Suprapubic skin (tissue), 4 donors: ENCODE results near the gene TMTC1. TPM values are rescaled to one million over a fixed set of nuclear protein-coding genes. Genes with fewer than 3 reads are reported as not detected.

ENCODE experiments used
- DNase-seq, 2 donors: peaks; one replicate each; pipeline ENCODE4 v3.0.0-alpha.2; 2019; ENCODE audit warnings: low spot score in 2 of 2
- H3K27ac ChIP-seq: fragments of 200-600 bp; sonication (generic); one replicate; pipeline ENCODE4 v1.5.1; 2019
- H3K27me3 ChIP-seq: fragments of 200-600 bp; sonication (generic); one replicate; pipeline ENCODE4 v1.5.1; 2019
- H3K36me3 ChIP-seq: fragments of 200-600 bp; sonication (generic); one replicate; pipeline ENCODE4 v1.5.1; 2019
- H3K4me1 ChIP-seq: fragments of 200-600 bp; sonication (generic); one replicate; pipeline ENCODE4 v1.5.1; 2019
- H3K4me3 ChIP-seq: fragments of 200-600 bp; sonication (generic); one replicate; pipeline ENCODE4 v1.5.1; 2019; ENCODE audit warnings: mild to moderate bottlenecking
- H3K9me3 ChIP-seq: fragments of 200-600 bp; sonication (generic); one replicate; pipeline ENCODE4 v1.5.1; 2019
- CTCF ChIP-seq, 2 donors: fragments of 200-600 bp in 1 of 2; fragments of 450-650 bp in 1 of 2; sonication (generic) in 1 of 2; IDR thresholded peaks; one replicate each; pipeline ENCODE4 v1.5.1; 2016 to 2019; ENCODE audit warnings: antibody characterized with exemption in 2 of 2, mild to moderate bottlenecking in 1 of 2, moderate library complexity in 1 of 2
- EP300 ChIP-seq: sonication (generic); formaldehyde crosslinking; IDR thresholded peaks from one replicate; pipeline ENCODE4 v1.6.1; 2017; ENCODE audit warnings: antibody characterized with exemption
- POLR2A ChIP-seq, 2 donors: fragments of 450-650 bp; IDR thresholded peaks; one replicate each; pipeline ENCODE4 v1.6.1; 2017; ENCODE audit warnings: antibody characterized with exemption in 2 of 2, mild to moderate bottlenecking in 2 of 2, moderate library complexity in 2 of 2
- POLR2AphosphoS5 ChIP-seq, 3 donors: sonication (generic); formaldehyde crosslinking; IDR thresholded peaks; one replicate each; pipeline ENCODE4 v1.6.1; 2017; ENCODE audit warnings: antibody characterized with exemption in 3 of 3
- WGBS: methylation state at CpG from one replicate; pipeline ENCODE4 v1.1.5; 2018; 5-methylcytosine and 5-hydroxymethylcytosine counted together
- total RNA-seq, 4 donors: library from RNA; depleted of rRNA; stranded (reverse); fragments of >200 nt; gene quantifications; one replicate each; pipeline ENCODE4 v1.1.0, GENCODE V29; 2016

Gene TMTC1
- total RNA-seq, 4 donors from 2014 or later = 11.0 to 25.8 (median 19.5) TPM

GRCh38 chr12:29733060-29733459 is 50.7 kb downstream of the TMTC1 start:
- no peak for DNase-seq
- 84% methylated on average over 3 of the region's 3 CpGs for WGBS
- Histone ChIP-seq H3K27me3 (no peaks in the 10 kb centered on the region), H3K4me1 (peaks cover 6% of the 10 kb centered on the region), H3K9me3 (no peaks in the 10 kb centered on the region), H3K36me3 (no peaks in the 10 kb centered on the region), H3K4me3 (no peak overlapping the region), H3K27ac (no peak overlapping the region)
- TF ChIP-seq POLR2A (IDR thresholded peaks at IDR 0.05) (no peak), POLR2AphosphoS5 (IDR thresholded peaks at IDR 0.05) (no peak), EP300 (no peak), CTCF (IDR thresholded peaks at IDR 0.05) (no peak)

GRCh38 chr12:29732593-29732992 is 51.1 kb downstream of the TMTC1 start:
- TF ChIP-seq POLR2AphosphoS5 (IDR thresholded peaks at IDR 0.05) (no peak), CTCF (IDR thresholded peaks at IDR 0.05) (no peak), POLR2A (IDR thresholded peaks at IDR 0.05) (no peak), EP300 (no peak)
- 86% methylated on average over 3 of the region's 3 CpGs for WGBS
- Histone ChIP-seq H3K4me3 (no peak overlapping the region), H3K27ac (no peak overlapping the region), H3K9me3 (no peaks in the 10 kb centered on the region), H3K36me3 (no peaks in the 10 kb centered on the region), H3K4me1 (peaks cover 6% of the 10 kb centered on the region), H3K27me3 (no peaks in the 10 kb centered on the region)
- DNase-seq = no peak

GRCh38 chr12:29732191-29732590 is 51.6 kb downstream of the TMTC1 start:
- Histone ChIP-seq H3K4me3 (no peak overlapping the region), H3K4me1 (peaks cover 6% of the 10 kb centered on the region), H3K27ac (no peak overlapping the region), H3K36me3 (no peaks in the 10 kb centered on the region), H3K27me3 (no peaks in the 10 kb centered on the region), H3K9me3 (no peaks in the 10 kb centered on the region)
- DNase-seq = no peak
- 97% methylated on average over 2 of the region's 2 CpGs for WGBS
- TF ChIP-seq POLR2A (IDR thresholded peaks at IDR 0.05) = no peak
- TF ChIP-seq EP300 = no peak
- TF ChIP-seq CTCF (IDR thresholded peaks at IDR 0.05) = no peak

GRCh38 chr12:29731591-29731990 is 52.2 kb downstream of the TMTC1 start:
- Histone ChIP-seq H3K4me1 (peaks cover 6% of the 10 kb centered on the region), H3K36me3 (no peaks in the 10 kb centered on the region), H3K27me3 (no peaks in the 10 kb centered on the region), H3K27ac (no peak overlapping the region), H3K9me3 (no peaks in the 10 kb centered on the region), H3K4me3 (no peak overlapping the region)
- TF ChIP-seq POLR2AphosphoS5 (IDR thresholded peaks at IDR 0.05) (no peak), EP300 (no peak), CTCF (IDR thresholded peaks at IDR 0.05) (no peak), POLR2A (IDR thresholded peaks at IDR 0.05) (no peak)
- WGBS = 61% methylated on average over 2 of the region's 2 CpGs
- DNase-seq = no peak

GRCh38 chr12:29730481-29730880 is 53.3 kb downstream of the TMTC1 start:
- Histone ChIP-seq H3K9me3 (no peaks in the 10 kb centered on the region), H3K27ac (no peak overlapping the region), H3K36me3 (no peaks in the 10 kb centered on the region), H3K4me1 (peaks cover 6% of the 10 kb centered on the region), H3K27me3 (no peaks in the 10 kb centered on the region), H3K4me3 (no peak overlapping the region)
- WGBS = 75% methylated on average over 5 of the region's 5 CpGs
- no peak for DNase-seq
- TF ChIP-seq POLR2AphosphoS5 (IDR thresholded peaks at IDR 0.05) = no peak
- no peak for TF ChIP-seq CTCF (IDR thresholded peaks at IDR 0.05)
- TF ChIP-seq EP300 = no peak
- TF ChIP-seq POLR2A (IDR thresholded peaks at IDR 0.05) = no peak
